Smooth muscle cell (in vitro differentiated cells): ENCODE results near the gene ALDH9A1. TPM values are rescaled to one million over a fixed set of nuclear protein-coding genes. Genes with fewer than 3 reads are reported as not detected.

ENCODE experiments used
- DNase-seq: peaks from one replicate; lab custom pipeline; 2025; ENCODE audit not compliant: unreplicated experiment; lab: John Stamatoyannopoulos, UW
- H2AFZ ChIP-seq: fragments of 200-600 bp; sonication (generic); 2 replicates; pipeline ENCODE4 v1.6.0; 2016; ENCODE audit warnings: antibody characterized with exemption, low read depth, mild to moderate bottlenecking
- H3F3A ChIP-seq: fragments of 200-600 bp; sonication (generic); 2 replicates; pipeline ENCODE4 v1.6.0; 2017; ENCODE audit warnings: antibody characterized with exemption, low read depth
- H3K27ac ChIP-seq: fragments of 200-600 bp; sonication (generic); 2 replicates; pipeline ENCODE4 v1.5.1; 2016; ENCODE audit warnings: low read depth, mild to moderate bottlenecking
- H3K27me3 ChIP-seq: fragments of 200-600 bp; sonication (generic); 2 replicates; pipeline ENCODE4 v1.6.1; 2016; ENCODE audit warnings: low read depth, mild to moderate bottlenecking
- H3K36me3 ChIP-seq: fragments of 200-600 bp; sonication (generic); 2 replicates; pipeline ENCODE4 v1.5.1; 2016; ENCODE audit warnings: low read depth
- H3K4me1 ChIP-seq: fragments of 200-600 bp; sonication (generic); 2 replicates; pipeline ENCODE4 v1.5.1; 2016; ENCODE audit warnings: low read depth
- H3K4me2 ChIP-seq: fragments of 200-600 bp; sonication (generic); 2 replicates; pipeline ENCODE4 v1.6.0; 2016; ENCODE audit warnings: mild to moderate bottlenecking
- H3K4me3 ChIP-seq: fragments of 200-600 bp; sonication (generic); 2 replicates; pipeline ENCODE4 v1.5.1; 2016; ENCODE audit warnings: mild to moderate bottlenecking
- H3K79me2 ChIP-seq: fragments of 200-600 bp; sonication (generic); 2 replicates; pipeline ENCODE4 v1.6.0; 2016; ENCODE audit warnings: low read depth, mild to moderate bottlenecking
- H3K9ac ChIP-seq: fragments of 200-600 bp; sonication (generic); 2 replicates; pipeline ENCODE4 v1.6.0; 2016; ENCODE audit warnings: low read depth
- H3K9me3 ChIP-seq: fragments of 200-600 bp; sonication (generic); replicated peaks from 2 replicates; pipeline ENCODE4 v1.5.1; 2016; ENCODE audit warnings: low read depth
- H4K20me1 ChIP-seq: fragments of 200-600 bp; sonication (generic); 2 replicates; pipeline ENCODE4 v1.6.0; 2016; ENCODE audit warnings: low read depth
- WGBS: methylation state at CpG from one replicate; pipeline ENCODE4 v1.1.7; 2016; ENCODE audit warnings: low lambda C conversion rate; 5-methylcytosine and 5-hydroxymethylcytosine counted together
- polyA plus RNA-seq: library from polyadenylated mRNA; unstranded; fragments of >200 nt; fragmentation: Nextera tagmentation; extraction: Ambion mirVana; gene quantifications from 2 replicates; pipeline ENCODE4 v1.2.1, GENCODE V29; 2016
- total RNA-seq: library from RNA; depleted of rRNA; stranded (reverse); fragments of >200 nt; gene quantifications from 2 replicates; pipeline ENCODE4 v1.2.3, GENCODE V29; 2014
- TF ChIP-seq, protein P1 (sequence below): fragments of 200-600 bp; sonication (generic); IDR thresholded peaks from 2 replicates; pipeline ENCODE4 v1.5.1; 2017; ENCODE audit warnings: borderline replicate concordance, mild to moderate bottlenecking, antibody characterized with exemption; ENCODE audit not compliant: insufficient read depth, poor library complexity, severe bottlenecking

ALDH9A1 gene
- total and polyA plus RNA-seq, 2 experiments from 2014 or later, result 31.5 to 76.8 TPM

DNA sequence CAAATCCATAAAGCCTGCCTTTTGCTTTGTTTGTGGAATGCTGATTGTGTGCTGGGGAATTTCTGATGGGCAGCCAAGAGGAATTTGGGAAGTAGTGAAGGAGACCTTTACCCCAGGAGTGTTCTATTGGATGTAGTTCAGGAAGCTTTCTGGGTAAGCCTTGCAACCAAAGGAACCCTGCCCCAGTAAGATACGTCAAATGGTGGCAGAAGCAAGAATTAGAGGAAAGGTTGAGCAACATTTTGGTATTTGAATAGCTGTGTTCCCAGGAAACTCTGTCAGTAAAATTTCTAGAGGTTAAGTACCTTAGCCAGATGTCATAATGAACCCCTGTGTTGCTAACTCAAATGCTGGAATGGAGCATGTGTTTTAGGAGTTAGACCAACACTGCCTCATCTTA is 60.9 kb downstream of the ALDH9A1 start:
- Histone ChIP-seq H3K27me3 (no peaks in the 10 kb centered on the region), H2AFZ (no peak overlapping the region), H3K9me3 (no peaks in the 10 kb centered on the region), H4K20me1 (peaks cover 98% of the 10 kb centered on the region), H3K4me1 (peaks cover 19% of the 10 kb centered on the region), H3K27ac (no peak overlapping the region), H3K9ac (no peak overlapping the region), H3F3A (peaks cover 5% of the 10 kb centered on the region), H3K4me3 (no peak overlapping the region), H3K36me3 (no peaks in the 10 kb centered on the region), H3K79me2 (peaks cover 71% of the 10 kb centered on the region), H3K4me2 (no peak overlapping the region)
- DNase-seq, result no peak
- TF ChIP-seq, protein P1, sequence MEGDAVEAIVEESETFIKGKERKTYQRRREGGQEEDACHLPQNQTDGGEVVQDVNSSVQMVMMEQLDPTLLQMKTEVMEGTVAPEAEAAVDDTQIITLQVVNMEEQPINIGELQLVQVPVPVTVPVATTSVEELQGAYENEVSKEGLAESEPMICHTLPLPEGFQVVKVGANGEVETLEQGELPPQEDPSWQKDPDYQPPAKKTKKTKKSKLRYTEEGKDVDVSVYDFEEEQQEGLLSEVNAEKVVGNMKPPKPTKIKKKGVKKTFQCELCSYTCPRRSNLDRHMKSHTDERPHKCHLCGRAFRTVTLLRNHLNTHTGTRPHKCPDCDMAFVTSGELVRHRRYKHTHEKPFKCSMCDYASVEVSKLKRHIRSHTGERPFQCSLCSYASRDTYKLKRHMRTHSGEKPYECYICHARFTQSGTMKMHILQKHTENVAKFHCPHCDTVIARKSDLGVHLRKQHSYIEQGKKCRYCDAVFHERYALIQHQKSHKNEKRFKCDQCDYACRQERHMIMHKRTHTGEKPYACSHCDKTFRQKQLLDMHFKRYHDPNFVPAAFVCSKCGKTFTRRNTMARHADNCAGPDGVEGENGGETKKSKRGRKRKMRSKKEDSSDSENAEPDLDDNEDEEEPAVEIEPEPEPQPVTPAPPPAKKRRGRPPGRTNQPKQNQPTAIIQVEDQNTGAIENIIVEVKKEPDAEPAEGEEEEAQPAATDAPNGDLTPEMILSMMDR, result no peak
- 44% methylated on average over 1 of the region's 1 CpG for WGBS

DNA sequence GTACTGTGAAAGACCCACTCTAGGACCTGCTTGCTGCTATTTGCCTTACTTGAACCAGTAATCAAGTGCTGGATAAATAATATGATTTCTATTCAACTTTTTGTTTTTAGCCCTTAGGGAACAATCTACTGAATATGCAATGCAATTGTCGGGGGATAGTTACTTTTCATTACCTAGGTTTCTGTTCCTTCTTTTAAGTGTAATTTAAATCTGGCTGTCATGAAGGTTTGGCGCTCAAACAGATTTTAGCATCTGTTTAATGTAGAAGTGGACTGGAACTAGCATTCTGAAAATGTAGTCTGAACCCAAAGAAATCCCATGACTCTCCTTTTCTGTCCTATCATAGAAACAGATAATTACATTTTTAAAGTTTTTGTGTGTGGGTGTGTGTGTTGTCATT is 62.5 kb downstream of the ALDH9A1 start:
- no peak overlapping the region for H3K9ac ChIP-seq

DNA sequence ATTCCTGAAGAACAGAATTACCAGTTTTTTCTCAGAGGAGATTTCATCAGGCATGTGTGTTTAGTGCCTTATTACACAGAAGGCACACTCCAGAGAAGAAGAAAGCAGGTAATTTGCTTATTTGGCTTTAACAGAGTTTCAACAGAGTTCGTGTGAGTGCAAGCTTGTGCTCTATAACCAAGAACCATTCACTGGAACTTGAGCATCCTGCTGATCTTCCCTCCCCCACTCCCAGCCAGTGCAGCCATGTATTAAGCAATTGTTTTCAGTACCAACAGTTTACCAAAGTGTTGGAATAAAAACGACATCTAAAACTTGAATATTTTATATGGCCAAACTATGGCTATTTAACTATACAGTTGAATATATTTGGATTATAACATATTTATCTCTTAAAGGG is 63.0 kb downstream of the ALDH9A1 start:
- no peak overlapping the region for H3K4me2 ChIP-seq
- H3F3A ChIP-seq, result peaks cover 9% of the 10 kb centered on the region
- TF ChIP-seq, protein P1, result no peak
- no peak overlapping the region for H2AFZ ChIP-seq
- H3K79me2 ChIP-seq, result peaks cover 53% of the 10 kb centered on the region
- no peaks in the 10 kb centered on the region for H3K36me3 ChIP-seq
- H3K4me1 ChIP-seq, result peaks cover 22% of the 10 kb centered on the region
- H3K9ac ChIP-seq, result no peak overlapping the region
- no peaks in the 10 kb centered on the region for H3K27me3 ChIP-seq
- no peaks in the 10 kb centered on the region for H3K9me3 ChIP-seq
- no peak overlapping the region for H3K27ac ChIP-seq
- 75% methylated on average over 2 of the region's 2 CpGs for WGBS
- no peak for DNase-seq
- H4K20me1 ChIP-seq, result peaks cover 82% of the 10 kb centered on the region
- H3K4me3 ChIP-seq, result no peak overlapping the region

More for the DNA sequence above, 62.5 kb downstream of the ALDH9A1 start:
- no peak overlapping the region for H3K4me2 ChIP-seq
- TF ChIP-seq, protein P1, result no peak
- H3K36me3 ChIP-seq, result no peaks in the 10 kb centered on the region
- H2AFZ ChIP-seq, result no peak overlapping the region
- peaks cover 22% of the 10 kb centered on the region for H3K4me1 ChIP-seq
- DNase-seq, result no peak
- no peak overlapping the region for H3K27ac ChIP-seq
- no peaks in the 10 kb centered on the region for H3K9me3 ChIP-seq
- H3K79me2 ChIP-seq, result peaks cover 56% of the 10 kb centered on the region
- H3F3A ChIP-seq, result peaks cover 9% of the 10 kb centered on the region
- H4K20me1 ChIP-seq, result peaks cover 87% of the 10 kb centered on the region
- no peaks in the 10 kb centered on the region for H3K27me3 ChIP-seq
- H3K4me3 ChIP-seq, result no peak overlapping the region
- 53% methylated on average over 2 of the region's 2 CpGs for WGBS

DNA sequence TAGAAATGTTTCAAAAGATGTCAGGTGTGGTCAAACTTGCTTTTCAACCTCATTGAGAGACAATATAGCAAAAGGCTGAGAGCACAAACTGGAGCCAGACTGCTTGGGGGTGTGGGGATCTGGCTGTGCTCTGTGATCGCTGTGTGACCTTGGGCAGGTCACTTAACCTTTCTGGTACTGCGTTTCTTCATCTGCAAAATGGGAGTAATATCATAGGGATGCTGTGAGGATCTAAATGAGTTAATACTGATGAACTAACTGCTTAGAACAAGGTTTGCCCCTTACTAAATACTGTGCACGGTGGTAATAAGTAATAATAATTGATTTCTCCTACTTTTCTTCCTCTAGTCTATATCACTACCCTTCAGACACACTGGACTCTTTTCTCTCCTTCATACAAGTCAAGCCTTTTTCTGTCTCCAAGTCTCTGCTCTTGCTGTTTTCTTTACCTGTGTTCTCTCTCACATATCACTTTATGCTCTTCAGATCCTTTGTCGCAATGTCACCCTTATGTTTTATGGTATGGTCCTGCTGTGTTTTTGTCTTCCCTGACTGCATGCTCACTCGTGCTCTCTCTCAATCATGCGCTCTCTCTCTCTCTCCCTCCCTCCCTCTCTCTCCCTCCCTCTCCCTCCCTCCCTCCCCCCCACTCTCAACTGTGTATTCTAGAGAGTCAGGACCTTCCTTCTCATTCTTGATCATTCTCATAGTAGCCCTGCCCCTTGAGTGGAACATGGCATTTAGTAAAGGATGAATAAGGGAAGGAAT is 64.0 kb downstream of the ALDH9A1 start:
- H3K27ac ChIP-seq, result no peak overlapping the region
- H3K4me2 ChIP-seq, result peak overlapping the region; percentile 94
- H3K4me3 ChIP-seq, result no peak overlapping the region
- no peaks in the 10 kb centered on the region for H3K27me3 ChIP-seq
- peaks cover 26% of the 10 kb centered on the region for H3K4me1 ChIP-seq
- WGBS, result 89% methylated on average over 4 of the region's 6 CpGs
- H3F3A ChIP-seq, result peaks cover 9% of the 10 kb centered on the region
- no peak overlapping the region for H3K9ac ChIP-seq
- no peak overlapping the region for H2AFZ ChIP-seq
- peaks cover 52% of the 10 kb centered on the region for H3K79me2 ChIP-seq
- no peaks in the 10 kb centered on the region for H3K36me3 ChIP-seq
- TF ChIP-seq, protein P1, result no peak
- no peaks in the 10 kb centered on the region for H3K9me3 ChIP-seq
- DNase-seq, result no peak
- peaks cover 72% of the 10 kb centered on the region for H4K20me1 ChIP-seq
